Endothelial cell of umbilical vein (primary cell): ENCODE measurements around the gene EFCAB8. TPM values are rescaled to one million over a fixed set of nuclear protein-coding genes. Genes with fewer than 3 reads are reported as not detected.

Experiments
- BruUV-seq: library from RNA; stranded (reverse); fragments of 400-500 nt; replicated peaks from 2 replicates; lab custom pipeline; 2021; lab: Mats Ljungman, UMichigan
- CTCF ChIA-PET: fragments of 300-600, 350-600 bp; sonication (Branson Sonifier 250); formaldehyde crosslinking; loops from one replicate; lab custom pipeline; 2021; ENCODE audit warnings: antibody characterized with exemption, inconsistent platforms; lab: Charles Lee
- POLR2A ChIA-PET: fragments of 300-600, 350-600 bp; sonication (Branson Sonifier 250); formaldehyde crosslinking; loops from one replicate; lab custom pipeline; 2021; ENCODE audit warnings: antibody characterized with exemption, inconsistent platforms; lab: Charles Lee
- DNase-seq: peaks from one replicate; pipeline ENCODE4 v3.0.0-alpha.2; 2011; ENCODE audit warnings: low read depth, low spot score
- FAIRE-seq: peaks from 2 replicates; lab custom pipeline; 2011; peaks lifted over from hg19 to GRCh38; lab: Jason Lieb, UNC
- H2AFZ ChIP-seq: 2 replicates; pipeline ENCODE4 v1.6.0; 2012; ENCODE audit warnings: low read depth, low read length, control low read depth, inconsistent platforms
- H3K27ac ChIP-seq: 2 replicates; pipeline ENCODE4 v1.5.1; 2011; ENCODE audit warnings: low read depth, mild to moderate bottlenecking, control low read depth, low read length, moderate library complexity; ENCODE audit not compliant: insufficient read depth
- H3K27me3 ChIP-seq, 2 experiments: 2 replicates each; pipeline versions ENCODE4 v1.6.0 to v1.6.1; 2011; ENCODE audit warnings: low read length in 2 of 2, mixed read lengths in 1 of 2; ENCODE audit not compliant: control insufficient read depth in 2 of 2, insufficient read depth in 2 of 2
- H3K36me3 ChIP-seq, 2 experiments: 2 replicates in 1 of 2; 3 replicates in 1 of 2; pipeline ENCODE4 v1.5.1; 2011; ENCODE audit warnings: low read length in 2 of 2, mild to moderate bottlenecking in 1 of 2, moderate library complexity in 1 of 2; ENCODE audit not compliant: control insufficient read depth in 2 of 2, insufficient read depth in 2 of 2; ENCODE audit errors: extremely low read depth in 1 of 2
- H3K4me1 ChIP-seq: 3 replicates; pipeline ENCODE4 v1.5.1; 2011; ENCODE audit warnings: mild to moderate bottlenecking, low read length; ENCODE audit not compliant: control insufficient read depth, insufficient read depth; ENCODE audit errors: extremely low read depth
- H3K4me2 ChIP-seq: 2 replicates; pipeline ENCODE4 v1.6.1; 2011; ENCODE audit warnings: low read length, control low read depth, mixed read lengths; ENCODE audit not compliant: insufficient read depth
- H3K4me3 ChIP-seq, 3 experiments: fragments of 200-600 bp in 1 of 3; sonication (generic), shearing (Covaris generic) in 1 of 3; replicated peaks in 1 of 3; 2 replicates each; pipeline ENCODE4 v1.5.1; 2011 to 2016; ENCODE audit warnings: control low read depth in 3 of 3, low read length in 3 of 3, mild to moderate bottlenecking in 2 of 3, inconsistent platforms in 1 of 3, low read depth in 1 of 3, moderate library complexity in 1 of 3; ENCODE audit not compliant: insufficient read depth in 1 of 3
- H3K79me2 ChIP-seq: 2 replicates; pipeline ENCODE4 v1.6.0; 2012; ENCODE audit warnings: low read length, inconsistent platforms; ENCODE audit not compliant: control insufficient read depth, insufficient read depth
- H3K9ac ChIP-seq: replicated peaks from 2 replicates; pipeline ENCODE3; 2011; ENCODE audit warnings: low read length, control low read depth; ENCODE audit not compliant: insufficient read depth; ENCODE audit errors: extremely low read depth
- H3K9me1 ChIP-seq: replicated peaks from 3 replicates; pipeline ENCODE4 v1.6.0; 2011; ENCODE audit warnings: mild to moderate bottlenecking, low read length; ENCODE audit not compliant: control insufficient read depth, insufficient read depth; ENCODE audit errors: extremely low read depth
- H3K9me3 ChIP-seq: replicated peaks from 2 replicates; pipeline ENCODE4 v1.5.1; 2012; ENCODE audit warnings: low read length, inconsistent platforms; ENCODE audit not compliant: control insufficient read depth, insufficient read depth
- H4K20me1 ChIP-seq: replicated peaks from 2 replicates; pipeline ENCODE3; 2011; ENCODE audit warnings: mild to moderate bottlenecking, low read length; ENCODE audit not compliant: control insufficient read depth, insufficient read depth; ENCODE audit errors: extremely low read depth
- EZH2 ChIP-seq: IDR thresholded peaks from 2 replicates; pipeline ENCODE4 v1.6.1; 2012; ENCODE audit warnings: borderline replicate concordance, low read depth, mild to moderate bottlenecking, moderate library complexity, low read length, inconsistent platforms; ENCODE audit not compliant: severe bottlenecking
- FOS ChIP-seq: IDR thresholded peaks from 2 replicates; pipeline ENCODE4 v1.6.1; 2011; ENCODE audit warnings: mild to moderate bottlenecking, low read length, moderate library complexity, borderline replicate concordance; ENCODE audit not compliant: insufficient read depth
- GATA2 ChIP-seq: IDR thresholded peaks from 2 replicates; pipeline ENCODE4 v1.7.0; 2011; ENCODE audit warnings: low read depth, mild to moderate bottlenecking, moderate library complexity, mixed read lengths, low read length; ENCODE audit not compliant: insufficient read length, insufficient read depth
- JUN ChIP-seq: IDR thresholded peaks from 2 replicates; pipeline ENCODE4 v1.6.1; 2011; ENCODE audit warnings: borderline replicate concordance, low read depth; ENCODE audit not compliant: insufficient read length, insufficient read depth
- MYC ChIP-seq: IDR thresholded peaks from one replicate; pipeline ENCODE4 v1.6.1; 2011; ENCODE audit warnings: mild to moderate bottlenecking, low read depth, low read length
- POLR2A ChIP-seq: IDR thresholded peaks from 2 replicates; pipeline ENCODE4 v1.6.1; 2012; ENCODE audit warnings: low read depth, mild to moderate bottlenecking, control low read depth, low read length
- POLR2AphosphoS5 ChIP-seq: IDR thresholded peaks from 2 replicates; pipeline ENCODE4 v1.6.1; 2012; ENCODE audit warnings: low read depth, mild to moderate bottlenecking, control low read depth, low read length, moderate library complexity; ENCODE audit not compliant: insufficient read depth
- dilution Hi-C: fragments of 300-500 bp; cut with MboI; formaldehyde crosslinking; loops from one replicate; pipeline ENCODE4 v1.15.0; 2019; ENCODE audit warnings: low sequenced_read_pairs; ENCODE audit not compliant: extremely low pct_ligation_motif_present
- intact Hi-C: fragments of 100-400 bp; cut with micrococcal nuclease; formaldehyde crosslinking; loops from one replicate; pipeline ENCODE4 v1.10.0; 2022
- polyA plus RNA-seq, 4 experiments: library from polyadenylated mRNA; depleted of rRNA in 3 of 4; stranded (reverse) in 3 of 4; unstranded in 1 of 4; fragments of >200 nt; gene quantifications; 2 replicates each; pipeline versions ENCODE4 v1.2.1 to v1.2.3, GENCODE V29; 2011 to 2012; ENCODE audit warnings: missing spikeins in 1 of 4
- total RNA-seq: library from RNA; stranded (reverse); gene quantifications from 2 replicates; pipeline ENCODE4 v1.2.3, GENCODE V29; 2021
- TF ChIP-seq, protein P1 (sequence below), 2 donors: IDR thresholded peaks; 1 replicate in 1 of 2; 2 replicates in 1 of 2; pipeline ENCODE4 v1.5.1; 2011; ENCODE audit warnings: low read length in 2 of 2, mild to moderate bottlenecking in 2 of 2, moderate library complexity in 2 of 2, control low read depth in 1 of 2, inconsistent platforms in 1 of 2, low read depth in 1 of 2; ENCODE audit not compliant: insufficient read depth in 1 of 2; ENCODE audit errors: extremely low read depth in 1 of 2
- TF ChIP-seq, protein P2 (sequence below): IDR thresholded peaks from 2 replicates; pipeline ENCODE4 v1.6.1; 2011; ENCODE audit not compliant: insufficient read depth, insufficient read length

The EFCAB8 gene
- total and polyA plus RNA-seq, 2 donors (not counting 3 experiments of a cell fraction or from before 2014, with no cell fraction given): 0.01 to 0.31 TPM

DNA sequence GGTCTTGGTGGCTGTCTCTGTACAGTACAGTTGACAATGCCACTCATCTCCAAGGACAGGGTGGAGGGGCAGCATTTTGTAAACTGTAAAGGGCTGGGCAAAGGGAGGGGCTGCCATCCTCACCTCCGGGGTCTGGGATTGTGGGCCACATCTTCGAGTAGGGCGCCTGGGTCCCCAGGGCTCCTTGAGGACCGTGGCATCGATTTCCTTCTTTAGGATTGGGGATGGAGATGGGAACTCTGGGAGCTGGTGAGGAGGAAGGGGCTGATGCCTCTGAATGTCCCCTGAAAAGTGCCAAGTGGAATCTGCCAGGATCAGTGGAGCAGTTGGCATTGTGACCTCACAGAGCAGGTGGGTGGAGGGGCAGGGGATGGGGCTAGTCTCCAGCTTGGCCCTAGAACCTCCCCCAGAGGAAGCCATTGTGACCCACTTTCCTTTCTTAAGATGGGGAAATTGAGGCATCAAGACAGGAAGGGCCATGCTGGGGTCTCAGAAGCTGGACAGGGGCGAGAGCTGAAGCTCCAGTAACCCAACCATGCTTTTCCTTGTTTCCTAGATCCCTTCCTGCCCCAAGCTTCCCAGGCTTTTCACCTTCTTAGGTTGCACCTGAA, 145.5 kb downstream of the EFCAB8 start, which contains the start of gene SUN5:
Gene SUN5 (minus strand): TSS at position 293 of the 611 bp plus-strand sequence. CDS start 93 bp downstream, at position 200.
- POLR2A ChIA-PET: interaction anchor here (0.6 kb wide), 1 partner anchor 116 kb away, joined by 6 read pairs; no protein-coding TSS in a partner anchor
- no TSS peak for BruUV-seq
- FAIRE-seq: no peak
- TF ChIP-seq POLR2A (no peak), EZH2 (no peak), FOS (no peak), GATA2 (no peak), JUN (no peak), POLR2AphosphoS5 (no peak), MYC (no peak)
- TF ChIP-seq, protein P1, sequence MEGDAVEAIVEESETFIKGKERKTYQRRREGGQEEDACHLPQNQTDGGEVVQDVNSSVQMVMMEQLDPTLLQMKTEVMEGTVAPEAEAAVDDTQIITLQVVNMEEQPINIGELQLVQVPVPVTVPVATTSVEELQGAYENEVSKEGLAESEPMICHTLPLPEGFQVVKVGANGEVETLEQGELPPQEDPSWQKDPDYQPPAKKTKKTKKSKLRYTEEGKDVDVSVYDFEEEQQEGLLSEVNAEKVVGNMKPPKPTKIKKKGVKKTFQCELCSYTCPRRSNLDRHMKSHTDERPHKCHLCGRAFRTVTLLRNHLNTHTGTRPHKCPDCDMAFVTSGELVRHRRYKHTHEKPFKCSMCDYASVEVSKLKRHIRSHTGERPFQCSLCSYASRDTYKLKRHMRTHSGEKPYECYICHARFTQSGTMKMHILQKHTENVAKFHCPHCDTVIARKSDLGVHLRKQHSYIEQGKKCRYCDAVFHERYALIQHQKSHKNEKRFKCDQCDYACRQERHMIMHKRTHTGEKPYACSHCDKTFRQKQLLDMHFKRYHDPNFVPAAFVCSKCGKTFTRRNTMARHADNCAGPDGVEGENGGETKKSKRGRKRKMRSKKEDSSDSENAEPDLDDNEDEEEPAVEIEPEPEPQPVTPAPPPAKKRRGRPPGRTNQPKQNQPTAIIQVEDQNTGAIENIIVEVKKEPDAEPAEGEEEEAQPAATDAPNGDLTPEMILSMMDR (IDR thresholded peaks at IDR 0.05; ENCODE audit: extremely low read depth in 1 of 2, insufficient read depth in 1 of 2, low read depth in 1 of 2, low read length in 2 of 2): no peak
- TF ChIP-seq, protein P2, sequence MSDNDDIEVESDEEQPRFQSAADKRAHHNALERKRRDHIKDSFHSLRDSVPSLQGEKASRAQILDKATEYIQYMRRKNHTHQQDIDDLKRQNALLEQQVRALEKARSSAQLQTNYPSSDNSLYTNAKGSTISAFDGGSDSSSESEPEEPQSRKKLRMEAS: no peak
- Histone ChIP-seq H3K9me3 (no peaks in the 10 kb centered on the region), H3K9me1 (no peaks in the 10 kb centered on the region), H3K4me3 (no peak within 1 kb of the TSS), H2AFZ (no peak within 1 kb of the TSS), H3K4me2 (no peak within 1 kb of the TSS), H3K27me3 (no peaks in the 10 kb centered on the region), H3K4me1 (no peaks in the 10 kb centered on the region), H3K9ac (no peak within 1 kb of the TSS), H4K20me1 (no peaks in the 10 kb centered on the region), H3K27ac (no peak within 1 kb of the TSS), H3K79me2 (no peaks in the 10 kb centered on the region), H3K36me3 (no peaks in the 10 kb centered on the region)
- dilution Hi-C loops: no loop called here
- CTCF ChIA-PET: interaction anchor here (0.6 to 2.7 kb wide), 9 partner anchors 9 to 214 kb away, joined by 3 to 28 read pairs (median 4); no protein-coding TSS in a partner anchor
- no peak for DNase-seq
- intact Hi-C loops: no loop called here
